ENCODE results near the gene CSNK1G2.

Gene CSNK1G2

GRCh38 chr19:1990230-1991017, 49.5 kb downstream of the CSNK1G2 start:
- DNase-seq: no peak

GRCh38 chr19:1991018-1991913, 50.3 kb downstream of the CSNK1G2 start:
- DNase-seq: no peak

GRCh38 chr19:1992759-1993260, 51.8 kb downstream of the CSNK1G2 start:
- DNase-seq: peak in 1 of 5 experiments; percentile 32

- no peak for DNase-seq
Observed at GRCh38 chr19:1997353-1998233, 56.6 kb downstream of the CSNK1G2 start.

GRCh38 chr19:1998712-1999708, 58.0 kb downstream of the CSNK1G2 start:
- DNase-seq: no peak

- DNase-seq: no peak
Observed at GRCh38 chr19:1999856-2000515, 59.0 kb downstream of the CSNK1G2 start.

- DNase-seq: no peak
Observed at GRCh38 chr19:2003874-2004273, 62.9 kb downstream of the CSNK1G2 start.

GRCh38 chr19:2010135-2010668, 69.2 kb downstream of the CSNK1G2 start:
- DNase-seq: no peak

GRCh38 chr19:2011169-2011568, 70.2 kb downstream of the CSNK1G2 start:
- no peak for DNase-seq

- no peak for DNase-seq
Observed at GRCh38 chr19:2012941-2013682, 72.1 kb downstream of the CSNK1G2 start.

GRCh38 chr19:2013683-2013961, 72.7 kb downstream of the CSNK1G2 start:
- DNase-seq: no peak

- DNase-seq: no peak
Observed at GRCh38 chr19:2014131-2014571, 73.2 kb downstream of the CSNK1G2 start.

- DNase-seq: peak in 1 of 5 experiments; percentile 57
Observed at GRCh38 chr19:2014731-2015607, 74.0 kb downstream of the CSNK1G2 start.

- DNase-seq: peak in 2 of 5 experiments; percentile 41 to 79
Observed at GRCh38 chr19:2015608-2015950, 74.6 kb downstream of the CSNK1G2 start, which contains the start of gene BTBD2. Gene BTBD2, minus strand, starts transcription at chr19:2015714. Its CDS starts 11 bp downstream, at chr19:2015703.

GRCh38 chr19:2016041-2016807, 75.3 kb downstream of the CSNK1G2 start:
- DNase-seq: peak in 3 of 5 experiments; percentile 34 to 89 (median 45)

GRCh38 chr19:2018752-2019151, 77.8 kb downstream of the CSNK1G2 start:
- no peak for DNase-seq

GRCh38 chr19:2021453-2022140, 80.6 kb downstream of the CSNK1G2 start:
- DNase-seq: no peak

All from T-helper 2 cell (primary cell).